CD4-positive, alpha-beta T cell (primary cell): ENCODE results near the gene CRCP. TPM values are rescaled to one million over a fixed set of nuclear protein-coding genes. Genes with fewer than 3 reads are reported as not detected.
"Not testable (repeated sequence)": the region's sequence is repeated elsewhere in the genome, so short reads cannot be mapped to it uniquely, and the experiment has no call there.

Experiments used
- ATAC-seq: fragments of 200-7000 bp; cut with Tn5 transposase; one replicate; pipeline ENCODE4 v1.10.0; 2022; ENCODE audit warnings: mild to moderate bottlenecking; ENCODE audit not compliant: poor library complexity
- CTCF ChIA-PET: fragments of 350-600 bp; sonication (Branson Sonifier 250); formaldehyde crosslinking; loops from one replicate; lab custom pipeline; 2021; ENCODE audit warnings: antibody characterized with exemption, inconsistent platforms; lab: Charles Lee
- POLR2A ChIA-PET: fragments of 350-600 bp; sonication (Branson Sonifier 250); formaldehyde crosslinking; loops from one replicate; lab custom pipeline; 2021; ENCODE audit warnings: antibody characterized with exemption, inconsistent platforms; lab: Charles Lee
- DNase-seq, 14 experiments: peaks; one replicate each; pipeline ENCODE4 v3.0.0-alpha.2; 2013 to 2020; ENCODE audit warnings: mixed read lengths in 2 of 14
- H3K27ac ChIP-seq, 2 donors: one replicate each; pipeline versions ENCODE4 v1.5.1 to v1.7.0; 2013; ENCODE audit warnings: low read length in 2 of 2, low read depth in 1 of 2, mild to moderate bottlenecking in 1 of 2
- H3K27me3 ChIP-seq, 2 experiments: 1 replicate in 1 of 2; 2 replicates in 1 of 2; pipeline versions ENCODE4 v1.6.1 to v1.7.0; 2013; ENCODE audit warnings: low read length in 2 of 2, control low read depth in 1 of 2, mild to moderate bottlenecking in 1 of 2, moderate library complexity in 1 of 2; ENCODE audit not compliant: insufficient read depth in 2 of 2, control insufficient read depth in 1 of 2
- H3K36me3 ChIP-seq: one replicate; pipeline ENCODE4 v1.6.1; 2013; ENCODE audit warnings: low read length, control low read depth; ENCODE audit not compliant: insufficient read depth
- H3K4me1 ChIP-seq: one replicate; pipeline ENCODE4 v1.6.1; 2013; ENCODE audit warnings: low read length, control low read depth; ENCODE audit not compliant: insufficient read depth
- H3K4me3 ChIP-seq: one replicate; pipeline ENCODE4 v1.5.1; 2013; ENCODE audit warnings: mild to moderate bottlenecking, low read length, moderate library complexity
- H3K9me3 ChIP-seq, 2 experiments: 1 replicate in 1 of 2; 2 replicates in 1 of 2; pipeline versions ENCODE4 v1.6.1 to v1.7.0; 2013; ENCODE audit warnings: low read length in 2 of 2, mild to moderate bottlenecking in 2 of 2, control low read depth in 1 of 2, moderate library complexity in 1 of 2; ENCODE audit not compliant: control insufficient read depth in 1 of 2, insufficient read depth in 1 of 2
- H3K27ac Mint-ChIP-seq: one replicate; pipeline ENCODE4 v1.8.0; 2020; ENCODE audit warnings: mixed read lengths
- H3K27me3 Mint-ChIP-seq: one replicate; pipeline ENCODE4 v1.8.0; 2021; ENCODE audit warnings: mixed read lengths
- H3K36me3 Mint-ChIP-seq: one replicate; pipeline ENCODE4 v1.8.0; 2021; ENCODE audit warnings: low read depth, mixed read lengths
- H3K4me1 Mint-ChIP-seq: one replicate; pipeline ENCODE4 v1.8.0; 2021; ENCODE audit warnings: low read depth, mixed read lengths
- H3K4me3 Mint-ChIP-seq: one replicate; pipeline ENCODE4 v1.8.0; 2020; ENCODE audit warnings: mild to moderate bottlenecking, mixed read lengths
- H3K9me3 Mint-ChIP-seq: one replicate; pipeline ENCODE4 v1.8.0; 2020; ENCODE audit warnings: mixed read lengths
- intact Hi-C, 2 experiments: fragments of 100-400 bp; cut with DNase I in 1 of 2; cut with micrococcal nuclease in 1 of 2; formaldehyde crosslinking; loops; one replicate each; pipeline versions ENCODE4 v1.15.1 to v1.9.0; 2023 to 2025; cut with DNase I, micrococcal nuclease
- total RNA-seq, 174 experiments: library from RNA in 2 of 174; stranded (reverse) in 2 of 174; gene quantifications; one replicate each; pipeline ENCODE4 v1.2.3 and lab custom pipeline; 2021 to 2026
- TF ChIP-seq, protein P1 (sequence below): fragments of 200-600 bp; IDR thresholded peaks from one replicate; pipeline ENCODE4 v1.8.0; 2022; ENCODE audit warnings: antibody characterized with exemption, mild to moderate bottlenecking

Gene CRCP
- total RNA-seq, 2 experiments from 2014 or later: 29.2 to 29.4 TPM

- Histone ChIP-seq H3K9me3 (no peaks in the 10 kb centered on the region), H3K4me3 (no peak overlapping the region), H3K36me3 (no peaks in the 10 kb centered on the region), H3K27me3 (no peaks in the 10 kb centered on the region), H3K27ac (no peak overlapping the region), H3K4me1 (peaks cover 7% of the 10 kb centered on the region)
- Mint-ChIP-seq H3K4me3 (no peak overlapping the region), H3K36me3 (no peaks in the 10 kb centered on the region), H3K9me3 (no peaks in the 10 kb centered on the region), H3K27ac (no peak overlapping the region), H3K4me1 (peaks cover 2% of the 10 kb centered on the region), H3K27me3 (no peaks in the 10 kb centered on the region)
- intact Hi-C loops: no loop called here
- no peak for ATAC-seq
- TF ChIP-seq, protein P1, sequence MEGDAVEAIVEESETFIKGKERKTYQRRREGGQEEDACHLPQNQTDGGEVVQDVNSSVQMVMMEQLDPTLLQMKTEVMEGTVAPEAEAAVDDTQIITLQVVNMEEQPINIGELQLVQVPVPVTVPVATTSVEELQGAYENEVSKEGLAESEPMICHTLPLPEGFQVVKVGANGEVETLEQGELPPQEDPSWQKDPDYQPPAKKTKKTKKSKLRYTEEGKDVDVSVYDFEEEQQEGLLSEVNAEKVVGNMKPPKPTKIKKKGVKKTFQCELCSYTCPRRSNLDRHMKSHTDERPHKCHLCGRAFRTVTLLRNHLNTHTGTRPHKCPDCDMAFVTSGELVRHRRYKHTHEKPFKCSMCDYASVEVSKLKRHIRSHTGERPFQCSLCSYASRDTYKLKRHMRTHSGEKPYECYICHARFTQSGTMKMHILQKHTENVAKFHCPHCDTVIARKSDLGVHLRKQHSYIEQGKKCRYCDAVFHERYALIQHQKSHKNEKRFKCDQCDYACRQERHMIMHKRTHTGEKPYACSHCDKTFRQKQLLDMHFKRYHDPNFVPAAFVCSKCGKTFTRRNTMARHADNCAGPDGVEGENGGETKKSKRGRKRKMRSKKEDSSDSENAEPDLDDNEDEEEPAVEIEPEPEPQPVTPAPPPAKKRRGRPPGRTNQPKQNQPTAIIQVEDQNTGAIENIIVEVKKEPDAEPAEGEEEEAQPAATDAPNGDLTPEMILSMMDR: no peak
- POLR2A ChIA-PET: no interaction called here
- CTCF ChIA-PET: no interaction called here
- DNase-seq: no peak
These were observed 9.3 kb upstream of the CRCP start for GRCh38 chr7:66105263-66105748.

- H3K27ac Mint-ChIP-seq, H3K4me3 ChIP-seq, H3K27ac ChIP-seq, intact Hi-C loops, H3K27me3 Mint-ChIP-seq, ATAC-seq, H3K36me3 ChIP-seq, H3K4me1 ChIP-seq, H3K4me1 Mint-ChIP-seq, H3K9me3 ChIP-seq, H3K27me3 ChIP-seq, H3K36me3 Mint-ChIP-seq, DNase-seq, POLR2A ChIA-PET, H3K4me3 Mint-ChIP-seq, H3K9me3 Mint-ChIP-seq, CTCF ChIA-PET: not testable (repeated sequence)
These were observed 6.2 kb upstream of the CRCP start for GRCh38 chr7:66108410-66108809.

DNA sequence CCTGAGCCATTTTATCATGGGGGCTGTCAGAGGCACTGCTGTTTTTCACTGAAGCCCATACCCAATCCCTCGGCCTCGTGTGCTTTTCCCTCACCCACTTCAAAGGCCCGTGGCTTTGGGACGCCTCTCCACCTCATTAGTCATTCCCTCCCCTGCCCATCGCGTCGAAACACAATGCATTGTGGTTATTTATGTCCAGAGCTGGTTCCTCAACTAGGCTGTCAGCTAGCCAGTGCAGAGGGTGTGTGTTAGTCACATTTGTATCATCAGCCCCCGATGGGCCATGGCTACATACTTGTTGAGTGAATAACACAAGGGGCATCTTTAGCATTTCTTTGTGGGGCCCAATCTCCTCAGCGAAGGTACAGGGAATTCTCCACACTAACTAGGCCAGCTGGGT lies 3.8 kb upstream of the CRCP start:
- peaks cover 1% of the 10 kb centered on the region for H3K36me3 ChIP-seq
- Mint-ChIP-seq H3K27ac (no peak overlapping the region), H3K36me3 (peaks cover 5% of the 10 kb centered on the region), H3K9me3 (no peaks in the 10 kb centered on the region), H3K4me1 (peaks cover 14% of the 10 kb centered on the region), H3K4me3 (peak overlapping the region; percentile 7), H3K27me3 (no peaks in the 10 kb centered on the region)
- H3K4me1 ChIP-seq: peaks cover 16% of the 10 kb centered on the region
- ATAC-seq (no peak), DNase-seq (no peak)
- TF ChIP-seq, protein P1: no peak
- H3K27ac ChIP-seq: no peak overlapping the region
- no peak overlapping the region for H3K4me3 ChIP-seq
- CTCF ChIA-PET: no interaction called here
- POLR2A ChIA-PET: no interaction called here
- no peaks in the 10 kb centered on the region for H3K27me3 ChIP-seq
- H3K9me3 ChIP-seq: no peaks in the 10 kb centered on the region
- intact Hi-C loops: loop anchor here (5.0 to 10.0 kb wide), 6 partner anchors 34 to 1194 kb away; partner anchors contain the start of genes ASL (in 1 of the 2), TPST1 (in 1 of the 2) and VKORC1L1 (in 1 of the 2)

- ATAC-seq, H3K9me3 Mint-ChIP-seq, H3K4me3 ChIP-seq, CTCF ChIA-PET, H3K9me3 ChIP-seq, H3K27me3 ChIP-seq, H3K27me3 Mint-ChIP-seq, H3K27ac ChIP-seq, DNase-seq, POLR2A ChIA-PET: not testable (repeated sequence)
- Histone ChIP-seq H3K36me3 (peaks cover 19% of the 10 kb centered on the region), H3K4me1 (peaks cover 47% of the 10 kb centered on the region)
- intact Hi-C loops: loop anchor here (5.0 to 10.0 kb wide), 7 partner anchors 88 to 1188 kb away; partner anchors contain the start of genes TPST1 (in 2 of the 2), GUSB (in 1 of the 2) and VKORC1L1 (in 1 of the 2)
- H3K4me1 Mint-ChIP-seq: peaks cover 59% of the 10 kb centered on the region
- peak overlapping the region; percentile 88 for H3K27ac Mint-ChIP-seq
- H3K4me3 Mint-ChIP-seq: peak overlapping the region; percentile 75
- peaks cover 21% of the 10 kb centered on the region for H3K36me3 Mint-ChIP-seq
These were observed 2.2 kb downstream of the CRCP start for GRCh38 chr7:66116680-66117420.
